GM12864 (cell line): ENCODE data around the gene CHML.
A peak's percentile ranks its signal among the peaks of the same experiment; 100 is the strongest.

Experiments
- DNase-seq: peaks from one replicate; pipeline ENCODE4 v3.0.0-alpha.2; 2011; ENCODE audit warnings: low read depth
- H3K4me3 ChIP-seq: 2 replicates; pipeline ENCODE4 v1.5.1; 2011; ENCODE audit warnings: mild to moderate bottlenecking, low read depth, low read length, control low read depth
- TF ChIP-seq, protein P1 (sequence below): IDR thresholded peaks from 2 replicates; pipeline ENCODE4 v1.5.1; 2011; ENCODE audit warnings: low read depth, mild to moderate bottlenecking, moderate library complexity, low read length, control low read depth, inconsistent platforms; ENCODE audit errors: missing control alignments

The CHML gene

DNA sequence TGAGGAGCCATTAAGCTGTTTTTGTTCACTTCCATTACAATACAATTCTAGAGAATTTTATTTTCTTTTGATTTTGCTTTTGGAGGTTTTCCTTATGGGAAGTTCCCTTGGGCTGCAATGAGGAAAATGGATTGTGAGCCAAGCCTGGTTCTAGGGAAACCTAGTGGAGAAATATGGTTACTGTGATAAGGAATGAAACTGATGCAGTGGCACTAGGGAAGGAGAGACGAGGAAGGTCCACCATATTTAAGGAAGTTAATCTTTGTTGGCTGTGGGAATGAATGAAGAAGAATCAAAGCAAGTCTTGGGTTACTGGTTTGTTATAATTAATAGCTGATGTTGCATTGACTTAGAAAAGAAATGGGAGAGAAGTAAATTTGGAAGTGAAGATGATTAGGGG lies 28.4 kb downstream of the CHML start:
- no peak overlapping the region for H3K4me3 ChIP-seq
- TF ChIP-seq, protein P1, sequence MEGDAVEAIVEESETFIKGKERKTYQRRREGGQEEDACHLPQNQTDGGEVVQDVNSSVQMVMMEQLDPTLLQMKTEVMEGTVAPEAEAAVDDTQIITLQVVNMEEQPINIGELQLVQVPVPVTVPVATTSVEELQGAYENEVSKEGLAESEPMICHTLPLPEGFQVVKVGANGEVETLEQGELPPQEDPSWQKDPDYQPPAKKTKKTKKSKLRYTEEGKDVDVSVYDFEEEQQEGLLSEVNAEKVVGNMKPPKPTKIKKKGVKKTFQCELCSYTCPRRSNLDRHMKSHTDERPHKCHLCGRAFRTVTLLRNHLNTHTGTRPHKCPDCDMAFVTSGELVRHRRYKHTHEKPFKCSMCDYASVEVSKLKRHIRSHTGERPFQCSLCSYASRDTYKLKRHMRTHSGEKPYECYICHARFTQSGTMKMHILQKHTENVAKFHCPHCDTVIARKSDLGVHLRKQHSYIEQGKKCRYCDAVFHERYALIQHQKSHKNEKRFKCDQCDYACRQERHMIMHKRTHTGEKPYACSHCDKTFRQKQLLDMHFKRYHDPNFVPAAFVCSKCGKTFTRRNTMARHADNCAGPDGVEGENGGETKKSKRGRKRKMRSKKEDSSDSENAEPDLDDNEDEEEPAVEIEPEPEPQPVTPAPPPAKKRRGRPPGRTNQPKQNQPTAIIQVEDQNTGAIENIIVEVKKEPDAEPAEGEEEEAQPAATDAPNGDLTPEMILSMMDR: no peak
- DNase-seq: no peak

DNA sequence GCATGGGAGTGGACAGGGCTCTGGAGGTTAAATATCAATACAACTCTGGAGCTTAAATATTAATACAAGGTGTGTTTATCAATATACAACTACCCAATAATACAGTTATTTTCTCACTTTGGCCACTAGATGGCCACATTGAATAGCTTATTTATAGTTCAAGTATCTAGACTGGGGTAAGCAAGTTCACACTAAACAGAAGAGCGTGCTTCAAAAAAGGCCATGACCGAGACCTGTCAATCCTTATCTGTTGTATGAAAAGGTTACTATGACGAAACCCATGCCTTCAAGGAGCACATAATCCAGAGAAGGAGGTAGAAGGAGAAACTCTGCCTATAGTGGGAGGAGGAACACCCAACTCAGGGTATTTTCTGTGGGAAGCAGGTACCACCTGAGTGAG lies 29.1 kb downstream of the CHML start:
- TF ChIP-seq, protein P1: peak; percentile 55
- H3K4me3 ChIP-seq: no peak overlapping the region
- peak; percentile 37 for DNase-seq

DNA sequence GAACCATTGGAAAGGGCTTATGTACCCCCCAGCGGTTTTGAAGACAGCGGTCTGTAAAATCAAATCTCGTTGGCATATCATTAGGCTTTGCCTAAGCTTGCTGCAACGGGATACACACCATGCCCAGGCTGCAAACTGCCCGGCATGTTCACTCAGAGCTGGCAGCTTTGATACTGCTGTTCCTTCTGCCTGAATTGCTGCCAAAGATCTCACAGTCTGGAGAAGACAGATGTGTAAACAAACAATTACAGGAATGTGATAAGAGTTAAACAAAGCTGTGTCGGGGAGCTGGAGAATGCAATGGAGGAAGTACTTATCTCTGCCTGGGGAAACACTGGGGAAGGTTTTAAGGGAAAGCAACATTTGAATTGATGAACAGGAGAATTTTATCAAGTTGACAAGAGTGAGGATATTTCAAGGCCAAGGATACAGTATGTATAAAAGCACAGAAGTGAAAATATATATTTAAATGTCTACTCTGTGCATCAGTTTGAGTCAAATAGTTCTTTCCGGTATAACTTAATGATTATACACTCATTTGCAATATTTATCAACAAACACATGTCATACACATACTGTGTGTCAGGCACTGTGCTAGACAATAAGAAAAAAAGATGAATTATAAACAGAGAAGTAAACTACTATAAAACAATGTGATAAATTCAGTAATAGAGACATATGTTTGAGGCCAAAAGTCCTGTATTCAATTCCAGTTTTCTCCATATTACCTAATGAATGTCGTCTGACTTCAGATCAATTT lies 29.9 kb downstream of the CHML start:
- TF ChIP-seq, protein P1: no peak
- no peak overlapping the region for H3K4me3 ChIP-seq
- DNase-seq: no peak

DNA sequence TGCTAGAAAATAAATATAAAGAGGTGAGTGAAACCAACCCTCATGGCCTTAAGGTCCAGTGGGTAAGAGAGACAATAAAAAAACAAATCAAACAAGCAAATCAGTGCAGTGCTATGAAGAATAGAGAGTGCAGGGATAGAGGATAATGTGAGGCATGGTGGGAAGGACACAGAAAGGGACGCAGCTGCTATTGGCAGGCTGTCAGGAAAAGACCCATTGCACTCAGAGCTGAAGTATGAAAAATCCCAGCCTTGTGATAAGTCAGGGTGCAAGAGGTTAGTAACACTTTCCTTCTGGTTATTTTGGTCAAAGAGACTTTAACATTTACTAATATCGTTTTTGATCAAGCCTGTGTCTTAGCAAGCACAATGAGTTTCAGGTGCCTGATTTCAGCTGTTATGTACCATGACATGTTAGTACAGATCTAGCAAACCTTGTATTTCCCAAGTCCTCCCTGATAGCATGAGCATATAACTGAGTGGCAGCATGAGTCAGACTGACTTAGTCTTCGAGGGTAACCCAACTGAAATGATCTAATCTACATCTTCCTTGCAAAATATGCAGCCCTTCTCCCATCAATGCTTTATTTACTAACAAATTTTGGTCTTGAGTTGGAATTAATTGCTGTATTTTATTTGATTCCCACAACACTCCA lies 31.7 kb downstream of the CHML start:
- no peak for DNase-seq
- no peak overlapping the region for H3K4me3 ChIP-seq
- TF ChIP-seq, protein P1: no peak

DNA sequence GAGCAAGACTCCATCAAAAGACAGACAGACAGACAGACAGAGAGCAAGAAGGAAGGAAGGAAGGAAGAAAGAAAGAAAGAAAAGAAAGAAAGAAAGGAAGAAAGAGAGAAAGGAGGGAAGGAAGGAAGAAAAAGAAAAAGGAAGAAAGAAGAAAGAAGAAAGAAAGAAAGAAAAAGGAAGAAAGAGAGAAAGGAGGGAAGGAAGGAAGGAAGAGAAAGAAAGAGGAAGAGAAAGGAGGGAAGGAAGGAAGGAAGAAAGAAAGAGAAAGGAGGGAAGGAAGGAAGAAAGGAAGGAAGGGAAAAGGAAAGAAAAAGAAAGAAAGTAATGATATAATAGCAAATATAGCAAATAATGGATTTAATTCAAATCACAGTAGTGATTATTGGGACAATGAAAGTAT lies 32.7 kb downstream of the CHML start:
- TF ChIP-seq, protein P1: no peak
- H3K4me3 ChIP-seq: no peak overlapping the region
- no peak for DNase-seq

DNA sequence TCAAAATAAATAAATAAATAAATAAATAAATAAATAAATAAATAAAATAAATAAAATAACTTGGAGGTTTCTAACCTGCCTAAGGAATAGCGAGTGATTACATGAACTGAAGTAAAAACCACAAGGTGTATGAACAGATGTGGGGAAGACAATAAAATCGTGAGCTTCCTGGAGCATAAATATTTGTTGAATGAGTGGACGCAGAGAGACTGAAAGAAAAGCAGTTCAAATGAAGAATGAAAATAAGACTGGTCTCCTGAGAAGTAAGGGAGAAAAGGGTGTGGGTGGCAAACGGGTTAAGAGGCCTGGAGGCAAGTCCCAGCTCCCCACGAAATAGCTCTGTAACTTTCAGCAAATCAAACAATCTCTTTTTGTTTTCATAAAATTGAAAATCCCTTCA lies 33.6 kb downstream of the CHML start:
- no peak overlapping the region for H3K4me3 ChIP-seq
- TF ChIP-seq, protein P1: no peak
- DNase-seq: no peak
